ENCODE measurements around the gene DNASE1L1.

DNA sequence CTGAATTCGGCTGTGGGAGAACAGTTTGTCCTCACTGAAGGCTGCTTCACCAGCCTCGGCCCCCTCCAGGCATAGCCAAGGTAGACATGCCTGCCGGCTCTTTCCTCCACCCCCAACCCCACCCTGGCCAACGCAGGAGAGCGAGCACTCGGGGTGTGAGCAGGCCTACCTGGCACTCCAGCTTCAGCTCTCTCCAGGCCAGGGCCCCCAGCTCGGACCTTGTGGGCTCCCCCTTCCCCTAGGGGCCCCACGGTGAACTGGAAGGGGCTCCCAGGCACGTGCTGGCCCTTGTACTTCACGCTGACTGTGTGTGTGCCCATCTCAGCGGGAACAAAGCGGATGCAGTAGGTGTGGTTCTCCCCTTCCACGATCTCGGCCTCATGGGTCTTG is 57.0 kb downstream of the DNASE1L1 start:
- no peak for TF ChIP-seq CTCF (IDR thresholded peaks at IDR 0.05)
- no peak for TF ChIP-seq POLR2A (IDR thresholded peaks at IDR 0.05)

Data from suprapubic skin (tissue), 3 donors.